Gastrocnemius medialis (tissue), 4 donors: Measurements from ENCODE around the gene HNF1A. TPM values are rescaled to one million over a fixed set of nuclear protein-coding genes. Genes with fewer than 3 reads are reported as not detected.

ENCODE experiments used
- ATAC-seq, 2 donors: fragments of 150-250 bp; one replicate each; pipeline ENCODE4 v1.9.1; 2016
- DNase-seq, 2 donors: peaks; one replicate each; pipeline ENCODE4 v3.0.0-alpha.2; 2019
- H3K27ac ChIP-seq, 4 donors: fragments of 200-600 bp; sonication (generic); 1 replicate in 1 of 4; 2 replicates in 3 of 4; pipeline ENCODE4 v1.5.1; 2016 to 2018; ENCODE audit warnings: mild to moderate bottlenecking in 2 of 4, moderate library complexity in 1 of 4
- H3K27me3 ChIP-seq, 3 donors: fragments of 200-600 bp; sonication (generic) in 2 of 3; 1 replicate in 1 of 3; 2 replicates in 2 of 3; pipeline versions ENCODE4 v1.5.1 to v1.6.0; 2016 to 2019; ENCODE audit warnings: mild to moderate bottlenecking in 1 of 3, moderate library complexity in 1 of 3
- H3K36me3 ChIP-seq, 2 donors: fragments of 200-600 bp; sonication (generic) in 1 of 2; one replicate each; pipeline ENCODE4 v1.5.1; 2017 to 2018
- H3K4me1 ChIP-seq, 2 donors: fragments of 200-600 bp; sonication (generic) in 1 of 2; one replicate each; pipeline ENCODE4 v1.5.1; 2016 to 2017; ENCODE audit warnings: mild to moderate bottlenecking in 2 of 2
- H3K4me3 ChIP-seq, 4 donors: fragments of 200-600 bp; sonication (generic) in 3 of 4; 1 replicate in 1 of 4; 2 replicates in 3 of 4; pipeline ENCODE4 v1.5.1; 2016 to 2019; ENCODE audit warnings: mild to moderate bottlenecking in 2 of 4
- H3K9me3 ChIP-seq, 3 donors: fragments of 200-600 bp; sonication (generic) in 2 of 3; 1 replicate in 1 of 3; 2 replicates in 2 of 3; pipeline ENCODE4 v1.5.1; 2016 to 2019
- POLR2A ChIP-seq, 2 donors: fragments of 450-650 bp; IDR thresholded peaks; one replicate each; pipeline ENCODE4 v1.6.1; 2017; ENCODE audit warnings: antibody characterized with exemption in 2 of 2, mild to moderate bottlenecking in 2 of 2, moderate library complexity in 2 of 2
- in situ Hi-C, 4 donors: fragments of 200-750 bp; cut with MboI; loops; one replicate each; pipeline versions ENCODE4 v1.15.0 to v1.8.0; 2017; ENCODE audit warnings: low sequenced_read_pairs in 4 of 4
- intact Hi-C: fragments of 100-400 bp; cut with DNase I; formaldehyde crosslinking; loops from one replicate; pipeline ENCODE4 v1.15.1; 2023; ENCODE audit warnings: low total_unique reads
- total RNA-seq, 4 donors: library from RNA; depleted of rRNA; stranded (reverse); fragments of >200 nt; gene quantifications; one replicate each; pipeline versions ENCODE4 v1.1.0 to v1.2.3, GENCODE V29; 2016
- TF ChIP-seq, protein P1 (sequence below), 5 experiments: fragments of 450-650 bp in 3 of 5; fragments of 200-600 bp in 2 of 5; sonication (generic) in 2 of 5; IDR thresholded peaks in 4 of 5; conservative IDR thresholded peaks in 1 of 5; 1 replicate in 4 of 5; 2 replicates in 1 of 5; pipeline ENCODE4 v1.5.1; 2016 to 2019; ENCODE audit warnings: antibody characterized with exemption in 5 of 5, mild to moderate bottlenecking in 3 of 5, moderate library complexity in 3 of 5

HNF1A gene
- total RNA-seq, 4 donors from 2014 or later = 0.07 to 0.10 TPM; not detected in 2

DNA sequence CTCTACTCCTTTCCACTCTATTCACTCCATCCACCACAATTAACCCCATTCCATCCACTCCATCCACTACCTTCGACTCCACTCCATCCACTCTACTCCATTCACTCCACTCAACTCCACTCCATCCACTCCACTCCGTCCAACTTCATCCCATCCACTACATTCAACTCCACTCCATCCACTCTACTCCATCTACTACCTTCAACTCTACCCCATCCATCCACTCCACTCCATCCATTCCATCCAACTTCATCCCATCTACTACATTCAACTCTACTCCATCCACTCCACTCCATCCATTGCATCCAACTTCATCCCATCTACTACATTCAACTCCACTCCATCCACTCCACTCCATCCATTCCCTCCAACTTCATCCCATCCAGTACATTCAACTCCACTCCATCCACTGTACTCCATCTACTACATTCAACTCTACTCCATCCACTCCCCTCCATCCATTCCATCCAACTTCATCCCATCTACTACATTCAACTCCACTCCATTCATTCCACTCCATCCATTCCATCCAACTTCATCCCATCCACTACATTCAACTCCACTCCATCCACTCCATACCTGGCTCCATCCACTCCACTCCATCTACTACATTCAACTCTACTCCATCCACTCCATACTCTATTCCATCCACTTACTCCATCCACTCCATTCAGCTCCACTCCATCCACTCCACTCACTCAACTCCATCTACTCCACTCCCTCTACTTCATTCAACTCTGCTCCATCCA, 16.4 kb downstream of the HNF1A start:
- H3K9me3 ChIP-seq = no peaks in the 10 kb centered on the region
- in situ Hi-C loops = no loop called here
- peaks cover 0 to 11% (median 0%) of the 10 kb centered on the region in 3 donors for H3K27me3 ChIP-seq
- no peaks in the 10 kb centered on the region for H3K4me1 ChIP-seq
- H3K36me3 ChIP-seq = no peaks in the 10 kb centered on the region
- H3K4me3 ChIP-seq = no peak overlapping the region
- intact Hi-C loops = no loop called here
- TF ChIP-seq, protein P1, sequence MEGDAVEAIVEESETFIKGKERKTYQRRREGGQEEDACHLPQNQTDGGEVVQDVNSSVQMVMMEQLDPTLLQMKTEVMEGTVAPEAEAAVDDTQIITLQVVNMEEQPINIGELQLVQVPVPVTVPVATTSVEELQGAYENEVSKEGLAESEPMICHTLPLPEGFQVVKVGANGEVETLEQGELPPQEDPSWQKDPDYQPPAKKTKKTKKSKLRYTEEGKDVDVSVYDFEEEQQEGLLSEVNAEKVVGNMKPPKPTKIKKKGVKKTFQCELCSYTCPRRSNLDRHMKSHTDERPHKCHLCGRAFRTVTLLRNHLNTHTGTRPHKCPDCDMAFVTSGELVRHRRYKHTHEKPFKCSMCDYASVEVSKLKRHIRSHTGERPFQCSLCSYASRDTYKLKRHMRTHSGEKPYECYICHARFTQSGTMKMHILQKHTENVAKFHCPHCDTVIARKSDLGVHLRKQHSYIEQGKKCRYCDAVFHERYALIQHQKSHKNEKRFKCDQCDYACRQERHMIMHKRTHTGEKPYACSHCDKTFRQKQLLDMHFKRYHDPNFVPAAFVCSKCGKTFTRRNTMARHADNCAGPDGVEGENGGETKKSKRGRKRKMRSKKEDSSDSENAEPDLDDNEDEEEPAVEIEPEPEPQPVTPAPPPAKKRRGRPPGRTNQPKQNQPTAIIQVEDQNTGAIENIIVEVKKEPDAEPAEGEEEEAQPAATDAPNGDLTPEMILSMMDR (IDR thresholded peaks at IDR 0.05 in 4 of 5, conservative IDR thresholded peaks at IDR 0.05 in 1 of 5) = no peak
- TF ChIP-seq POLR2A (IDR thresholded peaks at IDR 0.05) = no peak
- no peak overlapping the region for H3K27ac ChIP-seq
- ATAC-seq = no peak
- no peak for DNase-seq

DNA sequence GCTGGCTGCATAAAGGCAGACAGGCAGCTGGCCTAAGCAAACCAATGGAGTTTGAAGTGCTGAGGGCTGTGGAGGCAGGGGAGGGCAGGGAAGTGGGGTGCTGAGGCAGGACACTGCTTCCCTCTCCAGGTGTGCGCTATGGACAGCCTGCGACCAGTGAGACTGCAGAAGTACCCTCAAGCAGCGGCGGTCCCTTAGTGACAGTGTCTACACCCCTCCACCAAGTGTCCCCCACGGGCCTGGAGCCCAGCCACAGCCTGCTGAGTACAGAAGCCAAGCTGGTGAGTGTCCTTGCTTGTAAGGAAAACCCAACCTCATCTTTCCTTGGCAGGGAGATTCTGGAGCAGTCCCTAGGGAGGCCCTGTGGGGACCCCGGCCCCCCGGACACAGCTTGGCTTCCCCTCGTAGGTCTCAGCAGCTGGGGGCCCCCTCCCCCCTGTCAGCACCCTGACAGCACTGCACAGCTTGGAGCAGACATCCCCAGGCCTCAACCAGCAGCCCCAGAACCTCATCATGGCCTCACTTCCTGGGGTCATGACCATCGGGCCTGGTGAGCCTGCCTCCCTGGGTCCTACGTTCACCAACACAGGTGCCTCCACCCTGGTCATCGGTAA, 17.9 kb downstream of the HNF1A start:
- intact Hi-C loops (no loop called here), in situ Hi-C loops (no loop called here)
- Histone ChIP-seq H3K4me3 (no peak overlapping the region), H3K27ac (no peak overlapping the region), H3K9me3 (no peaks in the 10 kb centered on the region), H3K36me3 (no peaks in the 10 kb centered on the region), H3K27me3 (peaks cover 0 to 11% (median 0%) of the 10 kb centered on the region in 3 donors), H3K4me1 (no peaks in the 10 kb centered on the region)
- TF ChIP-seq, protein P1 (IDR thresholded peaks at IDR 0.05 in 4 of 5, conservative IDR thresholded peaks at IDR 0.05 in 1 of 5) = no peak
- no peak for TF ChIP-seq POLR2A (IDR thresholded peaks at IDR 0.05)
- DNase-seq = no peak
- no peak for ATAC-seq

DNA sequence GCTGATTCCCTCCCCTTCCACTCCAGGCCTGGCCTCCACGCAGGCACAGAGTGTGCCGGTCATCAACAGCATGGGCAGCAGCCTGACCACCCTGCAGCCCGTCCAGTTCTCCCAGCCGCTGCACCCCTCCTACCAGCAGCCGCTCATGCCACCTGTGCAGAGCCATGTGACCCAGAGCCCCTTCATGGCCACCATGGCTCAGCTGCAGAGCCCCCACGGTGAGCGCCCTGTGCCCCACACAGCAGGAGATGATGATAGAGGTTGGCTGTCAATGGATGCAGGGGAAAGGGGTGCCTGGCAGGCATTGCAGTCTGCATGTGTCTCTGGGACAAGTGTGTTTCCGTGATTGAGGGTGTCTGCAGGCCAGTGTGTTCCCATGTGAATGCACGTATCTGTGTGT, 19.1 kb downstream of the HNF1A start:
- H3K27ac ChIP-seq = no peak overlapping the region
- intact Hi-C loops = no loop called here
- no peaks in the 10 kb centered on the region for H3K9me3 ChIP-seq
- peaks cover 0 to 1% of the 10 kb centered on the region in 2 donors for H3K36me3 ChIP-seq
- DNase-seq = no peak
- H3K27me3 ChIP-seq = peaks cover 0 to 11% (median 0%) of the 10 kb centered on the region in 3 donors
- ATAC-seq = no peak
- TF ChIP-seq, protein P1 (IDR thresholded peaks at IDR 0.05 in 4 of 5, conservative IDR thresholded peaks at IDR 0.05 in 1 of 5) = no peak
- no peak for TF ChIP-seq POLR2A (IDR thresholded peaks at IDR 0.05)
- in situ Hi-C loops = no loop called here
- no peaks in the 10 kb centered on the region for H3K4me1 ChIP-seq
- no peak overlapping the region for H3K4me3 ChIP-seq

DNA sequence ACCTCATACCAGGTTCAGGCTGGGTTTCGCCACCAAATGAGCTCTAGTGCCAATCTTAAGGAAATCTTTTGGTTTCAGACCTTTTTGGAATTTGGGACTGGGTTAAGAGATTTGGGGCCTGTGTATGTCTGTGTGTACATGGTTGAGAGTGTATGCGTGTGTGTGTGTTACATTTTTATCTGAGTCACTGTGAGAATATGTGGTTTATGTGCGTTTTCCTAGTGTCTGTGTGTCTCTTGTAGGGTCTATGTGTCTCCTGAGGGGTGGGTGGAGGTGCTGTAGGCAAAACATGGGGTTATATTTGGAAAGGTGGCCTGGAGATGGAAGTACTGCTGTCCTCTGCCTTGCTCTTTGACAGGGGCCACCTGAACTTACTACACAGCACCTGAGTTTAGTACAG, 20.1 kb downstream of the HNF1A start:
- no peaks in the 10 kb centered on the region for H3K4me1 ChIP-seq
- in situ Hi-C loops = no loop called here
- no peak for DNase-seq
- ATAC-seq = no peak
- no peaks in the 10 kb centered on the region for H3K9me3 ChIP-seq
- TF ChIP-seq POLR2A (IDR thresholded peaks at IDR 0.05) = no peak
- TF ChIP-seq, protein P1 (IDR thresholded peaks at IDR 0.05 in 4 of 5, conservative IDR thresholded peaks at IDR 0.05 in 1 of 5) = no peak
- peaks cover 0 to 11% (median 0%) of the 10 kb centered on the region in 3 donors for H3K27me3 ChIP-seq
- H3K27ac ChIP-seq = no peak overlapping the region
- peaks cover 0 to 11% of the 10 kb centered on the region in 2 donors for H3K36me3 ChIP-seq
- intact Hi-C loops = no loop called here
- no peak overlapping the region for H3K4me3 ChIP-seq
